Right atrium auricular region (tissue), 2 donors: Measurements from ENCODE around the gene ADARB1. TPM values are rescaled to one million over a fixed set of nuclear protein-coding genes. Genes with fewer than 3 reads are reported as not detected.

Source experiments
- DNase-seq: peaks from one replicate; pipeline ENCODE4 v3.0.0-alpha.2; 2019; ENCODE audit warnings: low spot score
- H3K27ac ChIP-seq, 2 donors: fragments of 200-600 bp; sonication (generic); 1 replicate in 1 of 2; 2 replicates in 1 of 2; pipeline ENCODE4 v1.5.1; 2016 to 2019
- H3K27me3 ChIP-seq, 2 donors: fragments of 200-600 bp; sonication (generic); one replicate each; pipeline versions ENCODE4 v1.5.1 to v1.6.0; 2017 to 2019
- H3K36me3 ChIP-seq: fragments of 200-600 bp; sonication (generic); one replicate; pipeline ENCODE4 v1.5.1; 2016
- H3K4me1 ChIP-seq, 2 donors: fragments of 200-600 bp; sonication (generic); one replicate each; pipeline versions ENCODE4 v1.5.1 to v1.6.0; 2017 to 2019
- H3K4me3 ChIP-seq, 2 donors: fragments of 200-600 bp; sonication (generic); 1 replicate in 1 of 2; 2 replicates in 1 of 2; pipeline ENCODE4 v1.5.1; 2017 to 2019; ENCODE audit warnings: mild to moderate bottlenecking in 1 of 2, moderate library complexity in 1 of 2
- H3K9me3 ChIP-seq, 2 donors: fragments of 200-600 bp; sonication (generic); one replicate each; pipeline ENCODE4 v1.5.1; 2019
- CTCF ChIP-seq, 2 donors: fragments of 200-600 bp; sonication (generic); IDR thresholded peaks; one replicate each; pipeline ENCODE4 v1.5.1; 2019; ENCODE audit warnings: antibody characterized with exemption in 2 of 2
- total RNA-seq, 2 donors: library from RNA; depleted of rRNA; stranded (reverse); fragments of >200 nt; gene quantifications; one replicate each; pipeline ENCODE4 v1.1.0, GENCODE V29; 2016

Gene ADARB1
- total RNA-seq, 2 donors from 2014 or later: 7.5 to 10.5 TPM

GRCh38 chr21:45269861-45270260, 195.5 kb downstream of the ADARB1 start:
- H3K27ac ChIP-seq: no peak overlapping the region
- H3K36me3 ChIP-seq: peaks cover 71% of the 10 kb centered on the region
- H3K9me3 ChIP-seq: peaks cover 0 to 16% of the 10 kb centered on the region in 2 donors
- H3K4me3 ChIP-seq: no peak overlapping the region
- H3K27me3 ChIP-seq: no peaks in the 10 kb centered on the region
- TF ChIP-seq CTCF (IDR thresholded peaks at IDR 0.05): no peak
- no peaks in the 10 kb centered on the region for H3K4me1 ChIP-seq
- DNase-seq: no peak

GRCh38 chr21:45270306-45270821, 196.0 kb downstream of the ADARB1 start:
- TF ChIP-seq CTCF (IDR thresholded peaks at IDR 0.05): no peak
- DNase-seq: no peak
- no peaks in the 10 kb centered on the region for H3K27me3 ChIP-seq
- no peaks in the 10 kb centered on the region for H3K4me1 ChIP-seq
- peaks cover 71% of the 10 kb centered on the region for H3K36me3 ChIP-seq
- H3K27ac ChIP-seq: no peak overlapping the region
- H3K4me3 ChIP-seq: no peak overlapping the region
- H3K9me3 ChIP-seq: peaks cover 0 to 16% of the 10 kb centered on the region in 2 donors

Other genes with a start within 250 kb of the ADARB1 start
- gene PTTG1IP, start 200.9 kb upstream of the ADARB1 start, total RNA-seq: 100 to 1,000 TPM; 284 to 303 TPM
- 10 to 100 TPM; 16.7 to 63.6 TPM for gene ITGB2, start 153.7 kb upstream of the ADARB1 start, total RNA-seq
- 10 to 100 TPM; 15.9 to 18.8 TPM for gene SLX9, start 134.6 kb upstream of the ADARB1 start, total RNA-seq
- gene POFUT2, start 213.3 kb downstream of the ADARB1 start, total RNA-seq: 10 to 100 TPM in 1 of 2 donors, 1 to 10 TPM in 1; 5.8 to 12.0 TPM